ENCODE data around the gene TRO.
A peak's percentile ranks its signal among the peaks of the same experiment; 100 is the strongest.

Gene TRO

GRCh38 chrX:54920610-54921426, at the start of gene TRO:
TRO (plus strand) TSS chrX:54920824; CDS start chrX:54922247, 1,423 bp downstream.
- in situ Hi-C loops (cut with MboI; ENCODE audit: low pct_unique_long_range_greater_than_20kb, low sequenced_read_pairs) = no loop called here

GRCh38 chrX:54885740-54886139, 34.9 kb upstream of the TRO start:
- in situ Hi-C loops (cut with MboI; ENCODE audit: low pct_unique_long_range_greater_than_20kb, low sequenced_read_pairs) = no loop called here
- DNase-seq = no peak

More at GRCh38 chrX:54920610-54921426, at the start of gene TRO:
- no peak for DNase-seq

DNA sequence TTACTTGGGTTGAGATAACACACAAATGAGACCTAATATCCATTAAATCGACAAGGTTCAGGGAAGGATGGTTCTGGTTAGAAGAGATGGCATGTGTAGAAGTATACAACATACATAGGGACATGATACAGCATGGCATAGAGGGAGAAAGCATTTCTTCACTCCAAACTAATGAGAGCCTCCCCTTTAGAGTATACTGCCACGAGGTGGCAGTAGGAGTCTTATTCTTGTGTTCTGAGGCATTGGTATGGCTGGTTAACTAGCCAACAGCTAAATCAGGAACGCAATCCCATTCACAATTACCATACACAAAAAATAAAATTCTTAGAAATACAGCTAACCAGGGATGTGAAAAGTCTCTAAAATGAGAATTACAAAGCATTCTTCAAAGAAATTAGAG, 29.1 kb upstream of the TRO start:
- in situ Hi-C loops (cut with MboI; ENCODE audit: low pct_unique_long_range_greater_than_20kb, low sequenced_read_pairs) = no loop called here
- peak; percentile 62 for DNase-seq

GRCh38 chrX:54894159-54894558, 26.5 kb upstream of the TRO start:
- in situ Hi-C loops (cut with MboI; ENCODE audit: low pct_unique_long_range_greater_than_20kb, low sequenced_read_pairs) = no loop called here

DNA sequence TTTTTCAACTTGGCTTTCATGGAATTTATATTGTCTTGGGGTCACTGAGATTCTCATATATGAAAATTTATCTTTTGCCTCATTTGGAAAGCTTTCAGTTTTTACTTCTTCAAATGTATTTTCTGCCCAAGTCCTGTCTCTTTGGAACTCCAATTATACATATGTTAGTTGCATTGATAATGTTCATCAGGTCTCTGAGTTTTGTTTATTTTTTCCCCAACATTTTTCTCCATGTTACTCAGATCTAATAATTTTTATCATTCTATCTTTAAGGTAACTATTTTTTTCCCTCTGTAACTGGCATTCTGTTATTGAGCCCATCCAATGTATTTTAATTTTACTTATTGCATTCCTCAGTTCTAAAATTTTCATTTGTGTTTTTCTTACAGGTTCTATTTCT, 10.7 kb upstream of the TRO start:
- DNase-seq = no peak
- in situ Hi-C loops (cut with MboI; ENCODE audit: low pct_unique_long_range_greater_than_20kb, low sequenced_read_pairs) = no loop called here

More at GRCh38 chrX:54894159-54894558, 26.5 kb upstream of the TRO start:
- no peak for DNase-seq

DNA sequence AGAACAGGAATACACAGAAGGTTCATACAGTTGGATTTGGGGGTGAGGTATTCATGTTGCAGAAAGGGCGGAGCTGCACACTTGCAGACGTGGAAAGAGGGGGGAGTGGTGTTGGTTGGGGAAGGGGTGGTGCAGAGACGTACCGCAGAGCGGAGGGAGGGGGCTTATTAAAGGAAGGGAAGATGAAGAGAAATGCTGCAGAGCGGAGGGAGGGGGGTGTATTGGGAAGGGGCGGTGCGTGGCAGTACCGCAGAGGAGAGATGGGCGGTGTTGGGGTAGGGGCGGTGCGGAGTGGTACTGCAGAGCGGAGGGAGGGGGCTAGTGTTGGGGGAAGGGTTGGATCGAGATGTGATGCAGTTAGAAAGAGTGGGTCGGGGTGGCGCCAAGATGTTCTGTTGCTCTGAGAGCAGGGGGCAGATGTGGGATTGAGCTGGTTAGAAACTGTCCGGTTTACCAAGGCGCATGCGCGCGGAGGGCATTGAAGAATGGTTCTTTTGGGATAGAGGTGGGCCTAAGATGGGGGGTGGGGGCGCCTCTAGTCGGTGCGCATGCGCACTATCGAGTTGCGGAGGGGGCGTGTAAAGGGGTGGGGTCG, 900 bp downstream of the TRO start:
- no peak for DNase-seq
- in situ Hi-C loops (cut with MboI; ENCODE audit: low pct_unique_long_range_greater_than_20kb, low sequenced_read_pairs) = no loop called here

DNA sequence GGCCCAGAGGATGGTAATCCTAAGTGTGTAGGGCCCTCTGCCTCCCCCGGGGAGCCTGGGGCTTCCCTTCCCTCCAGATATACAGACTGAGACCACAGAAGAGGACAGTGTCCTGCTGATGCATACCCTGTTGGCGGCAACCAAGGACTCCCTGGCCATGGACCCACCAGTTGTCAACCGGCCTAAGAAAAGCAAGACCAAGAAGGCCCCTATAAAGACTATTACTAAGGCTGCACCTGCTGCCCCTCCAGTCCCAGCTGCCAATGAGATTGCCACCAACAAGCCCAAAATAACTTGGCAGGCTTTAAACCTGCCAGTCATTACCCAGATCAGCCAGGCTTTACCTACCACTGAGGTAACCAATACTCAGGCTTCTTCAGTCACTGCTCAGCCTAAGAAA, 1.9 kb downstream of the TRO start:
- no peak for DNase-seq
- in situ Hi-C loops (cut with MboI; ENCODE audit: low pct_unique_long_range_greater_than_20kb, low sequenced_read_pairs) = no loop called here

- DNase-seq = no peak
- in situ Hi-C loops (cut with MboI; ENCODE audit: low pct_unique_long_range_greater_than_20kb, low sequenced_read_pairs) = no loop called here
These were observed 2.8 kb downstream of the TRO start for GRCh38 chrX:54923376-54923775.

- in situ Hi-C loops (cut with MboI; ENCODE audit: low pct_unique_long_range_greater_than_20kb, low sequenced_read_pairs) = no loop called here
These were observed 6.4 kb downstream of the TRO start for GRCh38 chrX:54926978-54927377.

DNA sequence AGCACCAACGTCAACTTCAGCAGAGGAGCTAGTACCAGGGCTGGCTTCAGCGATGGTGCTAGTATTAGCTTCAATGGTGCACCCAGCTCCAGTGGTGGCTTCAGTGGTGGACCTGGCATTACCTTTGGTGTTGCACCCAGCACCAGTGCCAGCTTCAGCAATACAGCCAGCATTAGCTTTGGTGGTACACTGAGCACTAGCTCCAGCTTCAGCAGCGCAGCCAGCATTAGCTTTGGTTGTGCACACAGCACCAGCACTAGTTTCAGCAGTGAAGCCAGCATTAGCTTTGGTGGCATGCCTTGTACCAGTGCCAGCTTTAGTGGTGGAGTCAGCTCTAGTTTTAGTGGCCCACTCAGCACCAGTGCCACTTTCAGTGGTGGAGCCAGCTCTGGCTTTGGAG, 8.3 kb downstream of the TRO start:
- in situ Hi-C loops (cut with MboI; ENCODE audit: low pct_unique_long_range_greater_than_20kb, low sequenced_read_pairs) = no loop called here

More at GRCh38 chrX:54926978-54927377, 6.4 kb downstream of the TRO start:
- no peak for DNase-seq

GRCh38 chrX:54930291-54931049, 9.8 kb downstream of the TRO start:
- in situ Hi-C loops (cut with MboI; ENCODE audit: low pct_unique_long_range_greater_than_20kb, low sequenced_read_pairs) = no loop called here
- no peak for DNase-seq

More for the DNA sequence above, 8.3 kb downstream of the TRO start:
- DNase-seq = no peak

DNA sequence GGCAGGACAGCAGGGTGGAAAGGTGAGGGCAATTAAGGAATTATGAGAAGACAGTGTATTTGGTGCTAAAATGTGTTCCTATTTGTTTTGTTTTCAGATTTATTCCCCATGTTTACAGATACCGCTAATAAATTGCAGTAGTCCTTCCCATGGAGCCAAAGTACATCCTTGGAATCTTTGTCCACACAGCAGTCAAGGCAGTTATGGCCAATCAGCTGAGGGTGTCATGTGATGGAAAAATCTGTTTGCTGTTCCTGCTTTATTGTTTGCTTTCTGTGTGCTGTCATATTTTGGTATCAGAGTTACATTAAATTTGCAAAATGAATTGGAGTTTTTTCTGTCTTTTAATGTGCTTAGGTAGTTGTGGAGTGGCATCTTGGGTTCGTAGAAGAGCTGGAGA, 10.5 kb downstream of the TRO start:
- DNase-seq = no peak
- in situ Hi-C loops (cut with MboI; ENCODE audit: low pct_unique_long_range_greater_than_20kb, low sequenced_read_pairs) = no loop called here

DNA sequence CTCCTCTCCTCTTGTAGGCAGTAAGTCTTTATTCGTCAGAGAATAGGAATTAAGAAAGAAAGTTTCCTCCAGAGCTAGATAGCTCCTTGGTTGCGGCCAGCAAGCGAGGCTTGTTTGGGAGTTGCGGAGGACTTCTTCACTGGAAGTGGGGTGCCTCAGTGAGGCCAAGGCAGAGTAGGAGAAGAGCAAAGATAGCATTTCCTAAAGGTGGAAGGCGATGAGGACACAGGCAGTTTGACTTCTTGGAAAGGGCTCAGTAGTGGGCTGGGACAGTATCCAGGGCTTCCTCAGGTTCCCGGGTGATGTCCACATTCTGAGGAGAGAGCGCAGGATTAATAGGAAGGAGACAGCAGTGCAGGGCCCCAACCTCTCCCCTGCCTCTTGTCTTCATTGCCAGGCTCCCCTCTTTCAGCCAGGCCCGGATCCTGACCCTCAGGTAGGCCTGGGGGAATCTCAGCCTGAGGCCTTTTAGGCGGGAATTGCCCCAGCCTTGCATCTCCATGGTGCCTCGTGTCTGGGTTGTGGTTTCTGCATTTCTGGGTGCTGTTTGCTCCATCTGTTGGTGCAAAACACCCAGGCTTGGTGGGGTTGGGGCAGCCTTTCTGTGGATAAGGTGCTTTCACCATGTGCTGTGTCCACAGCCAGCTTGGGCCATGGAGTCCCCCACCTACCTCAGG, 12.7 kb downstream of the TRO start:
- DNase-seq = no peak

GRCh38 chrX:54934058-54934457, 13.4 kb downstream of the TRO start:
- DNase-seq = no peak
- in situ Hi-C loops (cut with MboI; ENCODE audit: low pct_unique_long_range_greater_than_20kb, low sequenced_read_pairs) = no loop called here

More for the DNA sequence above, 12.7 kb downstream of the TRO start:
- in situ Hi-C loops (cut with MboI; ENCODE audit: low pct_unique_long_range_greater_than_20kb, low sequenced_read_pairs) = no loop called here

GRCh38 chrX:54934890-54935289, 14.3 kb downstream of the TRO start:
- in situ Hi-C loops (cut with MboI; ENCODE audit: low pct_unique_long_range_greater_than_20kb, low sequenced_read_pairs) = no loop called here
- no peak for DNase-seq

GRCh38 chrX:54935306-54935705, 14.7 kb downstream of the TRO start:
- in situ Hi-C loops (cut with MboI; ENCODE audit: low pct_unique_long_range_greater_than_20kb, low sequenced_read_pairs) = no loop called here
- DNase-seq = no peak

DNA sequence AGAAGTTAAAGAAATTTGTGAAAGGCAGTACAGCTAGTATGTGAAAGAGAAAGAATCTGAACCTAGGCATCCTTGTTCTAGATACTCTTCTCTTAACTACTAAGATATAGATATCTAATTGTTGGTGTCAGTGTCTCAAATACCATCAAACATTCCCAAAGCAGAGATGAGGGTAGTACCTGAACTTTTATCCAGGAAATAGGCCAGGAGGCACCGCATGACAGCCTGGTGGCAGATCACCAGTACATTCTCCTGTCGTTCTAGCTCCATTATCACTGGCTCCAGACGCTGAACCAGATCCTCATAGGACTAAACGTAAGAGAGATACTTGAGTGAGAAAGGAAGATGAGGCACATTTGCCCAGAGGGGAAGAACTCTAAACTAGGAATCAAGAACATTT, 16.8 kb downstream of the TRO start:
- no peak for DNase-seq
- in situ Hi-C loops (cut with MboI; ENCODE audit: low pct_unique_long_range_greater_than_20kb, low sequenced_read_pairs) = no loop called here

DNA sequence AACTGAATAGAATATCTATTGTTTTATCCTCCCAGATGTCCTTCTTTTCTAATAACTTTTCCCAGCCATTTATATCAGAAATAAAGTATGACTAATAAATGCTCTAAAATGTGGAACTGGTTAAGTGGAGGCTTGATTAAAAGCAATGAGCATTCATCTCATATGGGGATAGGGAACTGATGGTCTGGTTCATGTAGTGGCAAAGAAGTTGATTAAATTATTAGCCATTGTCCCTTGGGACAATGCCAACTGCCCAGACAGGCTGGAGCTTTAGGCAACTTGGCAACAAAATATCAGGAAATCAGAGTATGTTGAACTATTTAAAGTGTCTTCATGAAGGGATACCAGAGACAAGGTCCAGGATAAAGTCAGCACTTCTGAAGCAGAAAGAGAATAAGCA, 24.2 kb downstream of the TRO start:
- no peak for DNase-seq
- in situ Hi-C loops (cut with MboI; ENCODE audit: low pct_unique_long_range_greater_than_20kb, low sequenced_read_pairs) = no loop called here

DNA sequence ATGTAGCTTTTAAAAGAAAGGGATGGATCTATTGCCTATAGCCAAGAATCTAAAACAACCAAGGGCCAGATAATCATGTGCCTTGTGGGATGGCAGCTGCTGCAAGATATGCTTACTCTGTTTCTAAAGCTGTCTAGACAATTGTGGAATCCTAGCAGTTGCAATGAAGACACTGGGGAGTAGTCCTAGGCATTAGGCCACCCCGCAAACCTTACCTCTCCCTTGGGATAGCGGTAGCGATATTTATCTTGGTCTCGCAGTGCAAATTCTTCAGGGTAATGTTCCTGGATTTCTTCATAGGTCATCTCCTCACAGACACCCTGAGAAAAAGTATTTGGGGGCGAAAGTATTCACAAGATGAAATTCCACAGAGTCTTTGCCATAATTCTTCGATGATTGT, 24.6 kb downstream of the TRO start:
- in situ Hi-C loops (cut with MboI; ENCODE audit: low pct_unique_long_range_greater_than_20kb, low sequenced_read_pairs) = no loop called here
- DNase-seq = no peak

Measured in KBM-7 (cell line).